ENCODE measurements around the gene RPS27A. TPM values are rescaled to one million over a fixed set of nuclear protein-coding genes. Genes with fewer than 3 reads are reported as not detected.
A peak's percentile ranks its signal among the peaks of the same experiment; 100 is the strongest.

RPS27A gene
- total and polyA plus RNA-seq, 9 of the 15 experiments (the other 6 are each of a cell fraction or from before 2014, with no cell fraction given): 1,383 to 3,282 (median 2,242) TPM

GRCh38 chr2:55268907-55269644 is 36.6 kb downstream of the RPS27A start, which contains the start of gene MTIF2 (continued):
- TF ChIP-seq RBM39 (optimal IDR thresholded peaks at IDR 0.05; ENCODE audit: low read depth, low read length): peak; percentile 91
- TF ChIP-seq ZNF830 (CRISPR knock-in tag; IDR thresholded peaks at IDR 0.05): peak; percentile 59; the same call in 1 of the 2 replicates
- TF ChIP-seq, protein P1, sequence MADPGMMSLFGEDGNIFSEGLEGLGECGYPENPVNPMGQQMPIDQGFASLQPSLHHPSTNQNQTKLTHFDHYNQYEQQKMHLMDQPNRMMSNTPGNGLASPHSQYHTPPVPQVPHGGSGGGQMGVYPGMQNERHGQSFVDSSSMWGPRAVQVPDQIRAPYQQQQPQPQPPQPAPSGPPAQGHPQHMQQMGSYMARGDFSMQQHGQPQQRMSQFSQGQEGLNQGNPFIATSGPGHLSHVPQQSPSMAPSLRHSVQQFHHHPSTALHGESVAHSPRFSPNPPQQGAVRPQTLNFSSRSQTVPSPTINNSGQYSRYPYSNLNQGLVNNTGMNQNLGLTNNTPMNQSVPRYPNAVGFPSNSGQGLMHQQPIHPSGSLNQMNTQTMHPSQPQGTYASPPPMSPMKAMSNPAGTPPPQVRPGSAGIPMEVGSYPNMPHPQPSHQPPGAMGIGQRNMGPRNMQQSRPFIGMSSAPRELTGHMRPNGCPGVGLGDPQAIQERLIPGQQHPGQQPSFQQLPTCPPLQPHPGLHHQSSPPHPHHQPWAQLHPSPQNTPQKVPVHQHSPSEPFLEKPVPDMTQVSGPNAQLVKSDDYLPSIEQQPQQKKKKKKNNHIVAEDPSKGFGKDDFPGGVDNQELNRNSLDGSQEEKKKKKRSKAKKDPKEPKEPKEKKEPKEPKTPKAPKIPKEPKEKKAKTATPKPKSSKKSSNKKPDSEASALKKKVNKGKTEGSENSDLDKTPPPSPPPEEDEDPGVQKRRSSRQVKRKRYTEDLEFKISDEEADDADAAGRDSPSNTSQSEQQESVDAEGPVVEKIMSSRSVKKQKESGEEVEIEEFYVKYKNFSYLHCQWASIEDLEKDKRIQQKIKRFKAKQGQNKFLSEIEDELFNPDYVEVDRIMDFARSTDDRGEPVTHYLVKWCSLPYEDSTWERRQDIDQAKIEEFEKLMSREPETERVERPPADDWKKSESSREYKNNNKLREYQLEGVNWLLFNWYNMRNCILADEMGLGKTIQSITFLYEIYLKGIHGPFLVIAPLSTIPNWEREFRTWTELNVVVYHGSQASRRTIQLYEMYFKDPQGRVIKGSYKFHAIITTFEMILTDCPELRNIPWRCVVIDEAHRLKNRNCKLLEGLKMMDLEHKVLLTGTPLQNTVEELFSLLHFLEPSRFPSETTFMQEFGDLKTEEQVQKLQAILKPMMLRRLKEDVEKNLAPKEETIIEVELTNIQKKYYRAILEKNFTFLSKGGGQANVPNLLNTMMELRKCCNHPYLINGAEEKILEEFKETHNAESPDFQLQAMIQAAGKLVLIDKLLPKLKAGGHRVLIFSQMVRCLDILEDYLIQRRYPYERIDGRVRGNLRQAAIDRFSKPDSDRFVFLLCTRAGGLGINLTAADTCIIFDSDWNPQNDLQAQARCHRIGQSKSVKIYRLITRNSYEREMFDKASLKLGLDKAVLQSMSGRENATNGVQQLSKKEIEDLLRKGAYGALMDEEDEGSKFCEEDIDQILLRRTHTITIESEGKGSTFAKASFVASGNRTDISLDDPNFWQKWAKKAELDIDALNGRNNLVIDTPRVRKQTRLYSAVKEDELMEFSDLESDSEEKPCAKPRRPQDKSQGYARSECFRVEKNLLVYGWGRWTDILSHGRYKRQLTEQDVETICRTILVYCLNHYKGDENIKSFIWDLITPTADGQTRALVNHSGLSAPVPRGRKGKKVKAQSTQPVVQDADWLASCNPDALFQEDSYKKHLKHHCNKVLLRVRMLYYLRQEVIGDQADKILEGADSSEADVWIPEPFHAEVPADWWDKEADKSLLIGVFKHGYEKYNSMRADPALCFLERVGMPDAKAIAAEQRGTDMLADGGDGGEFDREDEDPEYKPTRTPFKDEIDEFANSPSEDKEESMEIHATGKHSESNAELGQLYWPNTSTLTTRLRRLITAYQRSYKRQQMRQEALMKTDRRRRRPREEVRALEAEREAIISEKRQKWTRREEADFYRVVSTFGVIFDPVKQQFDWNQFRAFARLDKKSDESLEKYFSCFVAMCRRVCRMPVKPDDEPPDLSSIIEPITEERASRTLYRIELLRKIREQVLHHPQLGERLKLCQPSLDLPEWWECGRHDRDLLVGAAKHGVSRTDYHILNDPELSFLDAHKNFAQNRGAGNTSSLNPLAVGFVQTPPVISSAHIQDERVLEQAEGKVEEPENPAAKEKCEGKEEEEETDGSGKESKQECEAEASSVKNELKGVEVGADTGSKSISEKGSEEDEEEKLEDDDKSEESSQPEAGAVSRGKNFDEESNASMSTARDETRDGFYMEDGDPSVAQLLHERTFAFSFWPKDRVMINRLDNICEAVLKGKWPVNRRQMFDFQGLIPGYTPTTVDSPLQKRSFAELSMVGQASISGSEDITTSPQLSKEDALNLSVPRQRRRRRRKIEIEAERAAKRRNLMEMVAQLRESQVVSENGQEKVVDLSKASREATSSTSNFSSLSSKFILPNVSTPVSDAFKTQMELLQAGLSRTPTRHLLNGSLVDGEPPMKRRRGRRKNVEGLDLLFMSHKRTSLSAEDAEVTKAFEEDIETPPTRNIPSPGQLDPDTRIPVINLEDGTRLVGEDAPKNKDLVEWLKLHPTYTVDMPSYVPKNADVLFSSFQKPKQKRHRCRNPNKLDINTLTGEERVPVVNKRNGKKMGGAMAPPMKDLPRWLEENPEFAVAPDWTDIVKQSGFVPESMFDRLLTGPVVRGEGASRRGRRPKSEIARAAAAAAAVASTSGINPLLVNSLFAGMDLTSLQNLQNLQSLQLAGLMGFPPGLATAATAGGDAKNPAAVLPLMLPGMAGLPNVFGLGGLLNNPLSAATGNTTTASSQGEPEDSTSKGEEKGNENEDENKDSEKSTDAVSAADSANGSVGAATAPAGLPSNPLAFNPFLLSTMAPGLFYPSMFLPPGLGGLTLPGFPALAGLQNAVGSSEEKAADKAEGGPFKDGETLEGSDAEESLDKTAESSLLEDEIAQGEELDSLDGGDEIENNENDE (IDR thresholded peaks at IDR 0.05; ENCODE audit: low read depth, low read length): no peak
- peak; percentile 86 for TF ChIP-seq TBP (optimal IDR thresholded peaks at IDR 0.05; ENCODE audit: low read depth, low read length)
- peak; percentile 77 for TF ChIP-seq NR2C2 (CRISPR knock-in tag; IDR thresholded peaks at IDR 0.05)
- TF ChIP-seq NR2C2 (tag; IDR thresholded peaks at IDR 0.05): peak; percentile 97
- peak in 1 of 2 experiments; percentile 82; a peak in 1 of 4 replicates for TF ChIP-seq ZNF639 (CRISPR knock-in tag; conservative IDR thresholded peaks at IDR 0.05 in 1 of 2, IDR thresholded peaks at IDR 0.05 in 1 of 2)
- no peak for TF ChIP-seq ZNF431 (CRISPR knock-in tag; IDR thresholded peaks at IDR 0.05)
- TF ChIP-seq KLF1 (tag; IDR thresholded peaks at IDR 0.05): peak; percentile 76; the same call in 1 of the 2 replicates
- TF ChIP-seq TCF15 (CRISPR knock-in tag; IDR thresholded peaks at IDR 0.05): no peak
- no peak for TF ChIP-seq ADNP (tag; IDR thresholded peaks at IDR 0.05)
- TF ChIP-seq TCF3 (CRISPR knock-in tag; IDR thresholded peaks at IDR 0.05): peak; percentile 26; the same call in 1 of the 2 replicates
- peak; percentile 74 for TF ChIP-seq JUND (IDR thresholded peaks at IDR 0.05; ENCODE audit: borderline replicate concordance, low read depth, low read length)
- TF ChIP-seq JUND (tag; IDR thresholded peaks at IDR 0.05; ENCODE audit: borderline replicate concordance, low read depth, low read length): peak; percentile 54; the same call in 1 of the 3 replicates
